ENCODE measurements around the gene BCKDK.
"Not testable (repeated sequence)": the region's sequence is repeated elsewhere in the genome, so short reads cannot be mapped to it uniquely, and the experiment has no call there.

BCKDK gene

GRCh38 chr16:31143694-31144148, 35.5 kb downstream of the BCKDK start:
- no peak for DNase-seq (ENCODE audit: low read depth, low spot score)
- H3K9me3 ChIP-seq (ENCODE audit: low read depth, low read length): no peaks in the 10 kb centered on the region
- H3K36me3 ChIP-seq (ENCODE audit: insufficient read depth, low read length): no peaks in the 10 kb centered on the region
- H3K27ac ChIP-seq: no peak overlapping the region
- no peak overlapping the region for H3K4me3 ChIP-seq
- TF ChIP-seq POLR2AphosphoS5 (IDR thresholded peaks at IDR 0.05; ENCODE audit: borderline replicate concordance, low read depth, low read length) (no peak), FOXP2 (optimal IDR thresholded peaks at IDR 0.05; ENCODE audit: control extremely low read depth, extremely low read length, insufficient read depth) (no peak), EZH2 (IDR thresholded peaks at IDR 0.05) (no peak)
- no peak overlapping the region for H3K9ac ChIP-seq (ENCODE audit: insufficient read length)

GRCh38 chr16:31144418-31144817, 36.2 kb downstream of the BCKDK start:
- not testable (repeated sequence) for H3K9ac ChIP-seq (ENCODE audit: insufficient read length); H3K27ac ChIP-seq; DNase-seq (ENCODE audit: low read depth, low spot score); H3K9me3 ChIP-seq (ENCODE audit: low read depth, low read length); H3K36me3 ChIP-seq (ENCODE audit: insufficient read depth, low read length); H3K4me3 ChIP-seq

GRCh38 chr16:31145398-31145990, 37.3 kb downstream of the BCKDK start:
- no peaks in the 10 kb centered on the region for H3K36me3 ChIP-seq (ENCODE audit: insufficient read depth, low read length)
- no peak overlapping the region for H3K9ac ChIP-seq (ENCODE audit: insufficient read length)
- H3K9me3 ChIP-seq (ENCODE audit: low read depth, low read length): no peaks in the 10 kb centered on the region
- TF ChIP-seq POLR2AphosphoS5 (IDR thresholded peaks at IDR 0.05; ENCODE audit: borderline replicate concordance, low read depth, low read length) (no peak), FOXP2 (optimal IDR thresholded peaks at IDR 0.05; ENCODE audit: control extremely low read depth, extremely low read length, insufficient read depth) (no peak), EZH2 (IDR thresholded peaks at IDR 0.05) (no peak)
- H3K4me3 ChIP-seq: no peak overlapping the region
- H3K27ac ChIP-seq: no peak overlapping the region
- DNase-seq (ENCODE audit: low read depth, low spot score): no peak

- no peak overlapping the region for H3K4me3 ChIP-seq
- H3K9me3 ChIP-seq (ENCODE audit: low read depth, low read length): no peaks in the 10 kb centered on the region
- no peak overlapping the region for H3K27ac ChIP-seq
- TF ChIP-seq EZH2 (IDR thresholded peaks at IDR 0.05): no peak
- no peak for TF ChIP-seq POLR2AphosphoS5 (IDR thresholded peaks at IDR 0.05; ENCODE audit: borderline replicate concordance, low read depth, low read length)
- TF ChIP-seq FOXP2 (optimal IDR thresholded peaks at IDR 0.05; ENCODE audit: control extremely low read depth, extremely low read length, insufficient read depth): no peak
- H3K9ac ChIP-seq (ENCODE audit: insufficient read length): no peak overlapping the region
- no peaks in the 10 kb centered on the region for H3K36me3 ChIP-seq (ENCODE audit: insufficient read depth, low read length)
- no peak for DNase-seq (ENCODE audit: low read depth, low spot score)
Observed at GRCh38 chr16:31147574-31147973, 39.4 kb downstream of the BCKDK start.

- H3K4me3 ChIP-seq: no peak overlapping the region
- H3K36me3 ChIP-seq (ENCODE audit: insufficient read depth, low read length): no peaks in the 10 kb centered on the region
- no peak for DNase-seq (ENCODE audit: low read depth, low spot score)
- TF ChIP-seq FOXP2 (optimal IDR thresholded peaks at IDR 0.05; ENCODE audit: control extremely low read depth, extremely low read length, insufficient read depth) (no peak), POLR2AphosphoS5 (IDR thresholded peaks at IDR 0.05; ENCODE audit: borderline replicate concordance, low read depth, low read length) (no peak), EZH2 (IDR thresholded peaks at IDR 0.05) (no peak)
- H3K27ac ChIP-seq: no peak overlapping the region
- H3K9ac ChIP-seq (ENCODE audit: insufficient read length): no peak overlapping the region
- no peaks in the 10 kb centered on the region for H3K9me3 ChIP-seq (ENCODE audit: low read depth, low read length)
Observed at GRCh38 chr16:31148281-31148728, 40.1 kb downstream of the BCKDK start.

GRCh38 chr16:31148896-31149295, 40.7 kb downstream of the BCKDK start:
- Histone ChIP-seq H3K27ac (no peak overlapping the region), H3K9ac (ENCODE audit: insufficient read length) (no peak overlapping the region), H3K9me3 (ENCODE audit: low read depth, low read length) (no peaks in the 10 kb centered on the region), H3K36me3 (ENCODE audit: insufficient read depth, low read length) (no peaks in the 10 kb centered on the region), H3K4me3 (no peak overlapping the region)
- DNase-seq (ENCODE audit: low read depth, low spot score): no peak
- TF ChIP-seq POLR2AphosphoS5 (IDR thresholded peaks at IDR 0.05; ENCODE audit: borderline replicate concordance, low read depth, low read length) (no peak), EZH2 (IDR thresholded peaks at IDR 0.05) (no peak), FOXP2 (optimal IDR thresholded peaks at IDR 0.05; ENCODE audit: control extremely low read depth, extremely low read length, insufficient read depth) (no peak)

GRCh38 chr16:31149332-31149731, 41.1 kb downstream of the BCKDK start:
- Histone ChIP-seq H3K27ac (no peak overlapping the region), H3K9ac (ENCODE audit: insufficient read length) (no peak overlapping the region), H3K9me3 (ENCODE audit: low read depth, low read length) (no peaks in the 10 kb centered on the region), H3K36me3 (ENCODE audit: insufficient read depth, low read length) (no peaks in the 10 kb centered on the region), H3K4me3 (no peak overlapping the region)
- DNase-seq (ENCODE audit: low read depth, low spot score): no peak
- TF ChIP-seq POLR2AphosphoS5 (IDR thresholded peaks at IDR 0.05; ENCODE audit: borderline replicate concordance, low read depth, low read length): no peak
- TF ChIP-seq EZH2 (IDR thresholded peaks at IDR 0.05): no peak
- no peak for TF ChIP-seq FOXP2 (optimal IDR thresholded peaks at IDR 0.05; ENCODE audit: control extremely low read depth, extremely low read length, insufficient read depth)

GRCh38 chr16:31149894-31150890, 42.0 kb downstream of the BCKDK start, which contains the start of gene PRSS36:
Gene PRSS36, minus strand, starts transcription at chr16:31150066. Its CDS starts 31 bp downstream, at chr16:31150035.
- H3K27ac ChIP-seq: no peak within 1 kb of the TSS
- no peak within 1 kb of the TSS for H3K9ac ChIP-seq (ENCODE audit: insufficient read length)
- H3K9me3 ChIP-seq (ENCODE audit: low read depth, low read length): no peaks in the 10 kb centered on the region
- TF ChIP-seq POLR2AphosphoS5 (IDR thresholded peaks at IDR 0.05; ENCODE audit: borderline replicate concordance, low read depth, low read length) (no peak), EZH2 (IDR thresholded peaks at IDR 0.05) (no peak), FOXP2 (optimal IDR thresholded peaks at IDR 0.05; ENCODE audit: control extremely low read depth, extremely low read length, insufficient read depth) (no peak)
- no peak for DNase-seq (ENCODE audit: low read depth, low spot score)
- no peaks in the 10 kb centered on the region for H3K36me3 ChIP-seq (ENCODE audit: insufficient read depth, low read length)
- no peak within 1 kb of the TSS for H3K4me3 ChIP-seq

GRCh38 chr16:31150976-31151375, 42.8 kb downstream of the BCKDK start:
- H3K9ac ChIP-seq (ENCODE audit: insufficient read length); H3K27ac ChIP-seq; H3K4me3 ChIP-seq; DNase-seq (ENCODE audit: low read depth, low spot score); H3K9me3 ChIP-seq (ENCODE audit: low read depth, low read length); H3K36me3 ChIP-seq (ENCODE audit: insufficient read depth, low read length): not testable (repeated sequence)
